Spleen (tissue), 11 donors: ENCODE data around the gene FPR2. TPM values are rescaled to one million over a fixed set of nuclear protein-coding genes. Genes with fewer than 3 reads are reported as not detected.

Experiments
- DNase-seq: peaks from one replicate; pipeline ENCODE4 v3.0.0-alpha.2; 2020
- H3K27ac ChIP-seq, 8 donors: fragments of 200-600 bp; sonication (generic) in 7 of 8; 1 replicate in 4 of 8; 2 replicates in 4 of 8; pipeline versions ENCODE4 v1.5.0 to v1.8.0; 2016 to 2021; ENCODE audit warnings: inconsistent platforms in 4 of 8, mild to moderate bottlenecking in 4 of 8, moderate library complexity in 1 of 8
- H3K27me3 ChIP-seq, 7 donors: fragments of 200-600 bp; sonication (generic) in 6 of 7; replicated peaks in 1 of 7; 1 replicate in 4 of 7; 2 replicates in 3 of 7; pipeline versions ENCODE4 v1.5.0 to v1.8.0; 2016 to 2021; ENCODE audit warnings: inconsistent platforms in 3 of 7, mild to moderate bottlenecking in 1 of 7
- H3K36me3 ChIP-seq, 6 donors: fragments of 200-600 bp; sonication (generic) in 5 of 6; 1 replicate in 4 of 6; 2 replicates in 2 of 6; pipeline versions ENCODE4 v1.5.0 to v1.8.0; 2016 to 2021; ENCODE audit warnings: inconsistent platforms in 2 of 6
- H3K4me1 ChIP-seq, 6 donors: fragments of 200-600 bp; sonication (generic) in 5 of 6; 1 replicate in 3 of 6; 2 replicates in 3 of 6; pipeline versions ENCODE4 v1.5.0 to v1.8.0; 2016 to 2021; ENCODE audit warnings: inconsistent platforms in 3 of 6
- H3K4me3 ChIP-seq, 8 donors: fragments of 200-600 bp; sonication (generic) in 7 of 8; 1 replicate in 4 of 8; 2 replicates in 4 of 8; pipeline versions ENCODE4 v1.5.0 to v1.8.0; 2016 to 2021; ENCODE audit warnings: inconsistent platforms in 4 of 8, mild to moderate bottlenecking in 4 of 8, moderate library complexity in 2 of 8
- H3K9me3 ChIP-seq, 8 donors: fragments of 200-600 bp; sonication (generic) in 7 of 8; 1 replicate in 4 of 8; 2 replicates in 4 of 8; pipeline versions ENCODE4 v1.5.0 to v1.8.0; 2016 to 2021; ENCODE audit warnings: inconsistent platforms in 4 of 8
- POLR2A ChIP-seq, 3 donors: fragments of 450-650 bp; IDR thresholded peaks; one replicate each; pipeline ENCODE4 v1.5.1; 2017; ENCODE audit warnings: antibody characterized with exemption in 3 of 3, mild to moderate bottlenecking in 1 of 3
- POLR2AphosphoS5 ChIP-seq, 3 donors: sonication (generic); formaldehyde crosslinking; IDR thresholded peaks; one replicate each; pipeline ENCODE4 v1.5.1; 2017; ENCODE audit warnings: antibody characterized with exemption in 3 of 3
- WGBS, 5 donors: extraction: QIAGEN DNeasy Blood & Tissue Kit in 3 of 5; methylation state at CpG; one replicate each; pipeline versions ENCODE4 v1.1.5 to v1.1.7; 2013 to 2018; 5-methylcytosine and 5-hydroxymethylcytosine counted together
- intact Hi-C: fragments of 100-400 bp; cut with DNase I; formaldehyde crosslinking; loops from one replicate; pipeline ENCODE4 v1.15.0; 2023; ENCODE audit warnings: low total_unique reads
- polyA plus RNA-seq, 3 donors: library from polyadenylated mRNA; stranded (reverse); fragments of 200-250 nt; gene quantifications; one replicate each; pipeline ENCODE4 v1.2.1, GENCODE V29; 2013
- total RNA-seq, 7 donors: library from RNA; depleted of rRNA in 3 of 7; stranded (reverse); fragments of >200 nt in 3 of 7; fragmentation: NEBNext Ultra II Directional in 4 of 7; extraction: Animal tissue kit (Norgen Biotek cat#: 25700) in 4 of 7; gene quantifications; one replicate each; pipeline versions ENCODE4 v1.1.0 to v1.2.1, GENCODE V29; 2016 to 2021
- TF ChIP-seq, protein P1 (sequence below), 11 experiments: fragments of 200-600 bp in 7 of 11; fragments of 450-650 bp in 4 of 11; sonication (generic) in 4 of 11; IDR thresholded peaks in 8 of 11; conservative IDR thresholded peaks in 3 of 11; 1 replicate in 7 of 11; 2 replicates in 4 of 11; pipeline versions ENCODE4 v1.4.0 to v1.8.0; 2016 to 2021; ENCODE audit warnings: antibody characterized with exemption in 11 of 11, inconsistent platforms in 4 of 11, mild to moderate bottlenecking in 1 of 11
- donor health status: healthy with polysubstance abuse.
- donor health status: DM: no; HTN: no; CAD: no; lungs with moderate emphysema.
- donor health status: DM: no; HTN: no; CAD: no.
- donor health status: Bipolar disorder and iron deficiency.
- donor health status: healthy.
- donor health status: DM: no; HTN: no; CAD: no.
- donor health status: DM: yes; HTN: yes; CAD: no.

Gene FPR2
- total and polyA plus RNA-seq, 10 donors = 1.5 to 88.0 (median 34.7) TPM

DNA sequence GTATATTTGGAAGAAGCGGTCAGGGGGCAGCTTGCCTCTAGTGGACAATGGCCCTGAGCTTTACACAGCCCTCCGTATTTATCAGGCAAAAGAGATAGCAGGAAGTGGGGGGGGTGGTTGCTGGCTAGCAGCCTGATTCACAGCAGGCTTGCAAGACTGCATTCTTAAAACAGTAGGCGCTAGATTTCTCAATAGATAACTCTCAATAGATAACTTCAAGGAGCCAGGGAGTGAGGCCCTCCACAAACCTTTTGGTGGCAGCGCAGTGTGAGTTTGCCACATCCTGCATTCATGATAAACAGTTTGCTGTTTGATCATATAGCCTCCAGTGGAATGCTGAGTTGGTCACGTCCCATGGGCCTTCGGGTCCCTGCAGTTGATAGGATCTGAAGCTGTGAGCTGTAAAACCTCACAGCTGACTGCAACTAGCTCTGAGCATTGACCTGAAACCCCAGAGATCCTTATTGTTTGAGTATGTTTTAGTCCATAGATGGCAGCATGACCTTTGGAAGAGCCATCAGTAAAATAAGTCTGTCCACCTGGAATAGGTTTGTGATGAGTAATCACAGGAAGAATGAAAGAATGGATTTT lies 46.2 kb downstream of the FPR2 start:
- Histone ChIP-seq H3K27me3 (no peaks in the 10 kb centered on the region), H3K4me1 (peaks cover 0 to 74% (median 13%) of the 10 kb centered on the region in 6 donors), H3K27ac (peak overlapping the region in 5 of 8 donors; percentile 1 to 41 (median 21)), H3K36me3 (no peaks in the 10 kb centered on the region), H3K4me3 (no peak overlapping the region), H3K9me3 (peaks cover 0 to 43% (median under 1%) of the 10 kb centered on the region in 8 donors)
- 41 to 57% (median 53%) methylated on average over 4 to 6 of the region's 6 CpGs for WGBS, 5 donors
- no peak for TF ChIP-seq POLR2AphosphoS5 (IDR thresholded peaks at IDR 0.05)
- TF ChIP-seq POLR2A (IDR thresholded peaks at IDR 0.05) = no peak
- DNase-seq = no peak
- intact Hi-C loops = no loop called here

DNA sequence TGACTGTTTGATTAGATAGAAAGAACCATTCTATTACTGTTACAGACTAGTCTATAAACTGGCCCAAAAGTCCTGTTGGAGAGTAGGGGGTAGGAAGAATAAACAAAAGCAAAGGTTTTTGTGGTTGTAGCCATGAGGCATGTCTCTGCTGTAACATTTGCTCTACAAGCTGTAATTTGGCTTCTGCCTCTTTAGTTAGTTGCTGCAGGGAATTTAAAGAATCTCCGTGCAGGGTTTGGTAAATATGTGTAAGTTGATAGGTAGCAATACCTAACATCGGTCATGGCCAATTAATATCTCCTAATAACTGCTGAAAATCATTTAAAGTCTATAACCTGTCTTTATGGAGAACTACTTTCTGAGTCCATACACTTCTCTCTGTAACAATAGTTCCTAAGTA lies 46.9 kb downstream of the FPR2 start:
- intact Hi-C loops = no loop called here
- H3K36me3 ChIP-seq = no peaks in the 10 kb centered on the region
- no peak overlapping the region for H3K4me3 ChIP-seq
- DNase-seq = no peak
- H3K27me3 ChIP-seq = no peaks in the 10 kb centered on the region
- TF ChIP-seq POLR2A (IDR thresholded peaks at IDR 0.05) (no peak), POLR2AphosphoS5 (IDR thresholded peaks at IDR 0.05) (no peak)
- TF ChIP-seq, protein P1, sequence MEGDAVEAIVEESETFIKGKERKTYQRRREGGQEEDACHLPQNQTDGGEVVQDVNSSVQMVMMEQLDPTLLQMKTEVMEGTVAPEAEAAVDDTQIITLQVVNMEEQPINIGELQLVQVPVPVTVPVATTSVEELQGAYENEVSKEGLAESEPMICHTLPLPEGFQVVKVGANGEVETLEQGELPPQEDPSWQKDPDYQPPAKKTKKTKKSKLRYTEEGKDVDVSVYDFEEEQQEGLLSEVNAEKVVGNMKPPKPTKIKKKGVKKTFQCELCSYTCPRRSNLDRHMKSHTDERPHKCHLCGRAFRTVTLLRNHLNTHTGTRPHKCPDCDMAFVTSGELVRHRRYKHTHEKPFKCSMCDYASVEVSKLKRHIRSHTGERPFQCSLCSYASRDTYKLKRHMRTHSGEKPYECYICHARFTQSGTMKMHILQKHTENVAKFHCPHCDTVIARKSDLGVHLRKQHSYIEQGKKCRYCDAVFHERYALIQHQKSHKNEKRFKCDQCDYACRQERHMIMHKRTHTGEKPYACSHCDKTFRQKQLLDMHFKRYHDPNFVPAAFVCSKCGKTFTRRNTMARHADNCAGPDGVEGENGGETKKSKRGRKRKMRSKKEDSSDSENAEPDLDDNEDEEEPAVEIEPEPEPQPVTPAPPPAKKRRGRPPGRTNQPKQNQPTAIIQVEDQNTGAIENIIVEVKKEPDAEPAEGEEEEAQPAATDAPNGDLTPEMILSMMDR (IDR thresholded peaks at IDR 0.05 in 8 of 11, conservative IDR thresholded peaks at IDR 0.05 in 3 of 11) = no peak
- H3K4me1 ChIP-seq = peaks cover 0 to 74% (median 13%) of the 10 kb centered on the region in 6 donors
- peak overlapping the region in 1 of 8 donors; percentile 41 for H3K27ac ChIP-seq
- WGBS, 5 donors = 83 to 97% (median 87%) methylated on average over 2 of the region's 2 CpGs
- peaks cover 0 to 48% (median 3%) of the 10 kb centered on the region in 8 donors for H3K9me3 ChIP-seq

DNA sequence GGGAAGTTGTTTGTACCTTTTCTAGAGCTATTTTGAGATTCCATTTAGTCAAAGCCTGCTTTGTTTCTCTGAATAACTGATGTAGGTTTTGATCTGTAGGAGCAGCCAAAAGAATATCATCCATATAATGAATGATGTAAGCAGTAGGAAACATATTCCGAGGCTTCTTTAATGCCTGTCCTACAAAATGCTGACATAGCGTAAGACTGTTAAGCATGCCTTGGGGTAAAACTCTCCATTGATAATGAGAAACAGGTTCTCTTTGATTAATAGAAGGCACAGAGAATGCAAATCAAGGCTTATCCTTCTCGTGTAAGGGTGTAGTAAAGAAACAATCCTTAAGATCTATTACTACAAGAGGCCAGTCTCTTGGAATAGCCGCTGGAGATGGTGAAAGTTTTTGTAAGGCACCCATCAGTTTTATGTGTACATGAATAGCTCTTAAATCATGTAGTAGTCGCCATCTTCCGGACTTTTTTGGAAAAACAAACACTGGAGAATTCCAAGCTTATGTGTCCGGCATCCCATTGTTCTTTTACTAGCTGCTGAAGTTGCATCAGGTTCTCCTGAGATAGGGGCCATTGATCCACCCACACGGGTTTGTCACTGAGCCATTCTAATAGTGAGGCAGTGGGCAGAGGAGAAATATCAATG lies 47.5 kb downstream of the FPR2 start:
- peaks cover 0 to 72% (median 13%) of the 10 kb centered on the region in 6 donors for H3K4me1 ChIP-seq
- no peak overlapping the region for H3K4me3 ChIP-seq
- intact Hi-C loops = no loop called here
- TF ChIP-seq POLR2AphosphoS5 (IDR thresholded peaks at IDR 0.05) = no peak
- no peak for TF ChIP-seq POLR2A (IDR thresholded peaks at IDR 0.05)
- TF ChIP-seq, protein P1 (IDR thresholded peaks at IDR 0.05 in 8 of 11, conservative IDR thresholded peaks at IDR 0.05 in 3 of 11) = no peak
- 85 to 91% (median 85%) methylated on average over 8 of the region's 8 CpGs for WGBS, 5 donors
- no peaks in the 10 kb centered on the region for H3K27me3 ChIP-seq
- H3K27ac ChIP-seq = peak overlapping the region in 1 of 8 donors; percentile 41
- DNase-seq = no peak
- no peaks in the 10 kb centered on the region for H3K36me3 ChIP-seq
- H3K9me3 ChIP-seq = peaks cover 0 to 53% (median 5%) of the 10 kb centered on the region in 8 donors

DNA sequence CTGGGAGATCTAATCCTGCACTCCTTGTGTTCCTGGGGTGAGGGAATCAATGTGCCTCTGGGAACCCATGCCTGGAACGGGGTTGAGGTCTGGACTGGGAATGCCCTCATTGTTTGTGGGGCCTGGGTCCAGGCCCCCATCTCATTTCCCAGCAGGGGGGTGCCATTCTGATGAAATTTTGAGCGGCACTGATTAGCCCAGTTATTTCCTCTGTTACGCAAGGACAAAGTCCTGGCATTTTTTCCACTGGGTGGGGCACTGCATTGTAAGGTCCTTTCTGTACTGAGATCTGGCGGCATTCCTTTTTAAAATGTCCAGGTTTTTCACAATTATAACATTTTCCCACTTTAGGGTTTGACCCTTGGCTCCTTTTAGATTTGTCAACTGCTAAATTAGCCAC lies 48.8 kb downstream of the FPR2 start:
- Histone ChIP-seq H3K4me3 (no peak overlapping the region), H3K27me3 (no peaks in the 10 kb centered on the region), H3K27ac (peak overlapping the region in 1 of 8 donors; percentile 19), H3K4me1 (peaks cover 0 to 58% (median 13%) of the 10 kb centered on the region in 6 donors), H3K36me3 (no peaks in the 10 kb centered on the region), H3K9me3 (peaks cover 0 to 60% (median 17%) of the 10 kb centered on the region in 8 donors)
- no peak for DNase-seq
- TF ChIP-seq POLR2A (IDR thresholded peaks at IDR 0.05) (no peak), POLR2AphosphoS5 (IDR thresholded peaks at IDR 0.05) (no peak)
- TF ChIP-seq, protein P1 (IDR thresholded peaks at IDR 0.05 in 8 of 11, conservative IDR thresholded peaks at IDR 0.05 in 3 of 11) = no peak
- intact Hi-C loops = no loop called here
- 51 to 66% (median 63%) methylated on average over 4 of the region's 4 CpGs for WGBS, 5 donors
